Esophagus muscularis mucosa (tissue), 4 donors: ENCODE results near the gene CPS1. TPM values are rescaled to one million over a fixed set of nuclear protein-coding genes. Genes with fewer than 3 reads are reported as not detected.

Experiments
- DNase-seq: peaks from one replicate; pipeline ENCODE4 v3.0.0-alpha.2; 2017; ENCODE audit errors: extremely low spot score
- H3K27ac ChIP-seq, 4 donors: fragments of 200-600 bp; sonication (generic); replicated peaks in 1 of 4; 1 replicate in 3 of 4; 2 replicates in 1 of 4; pipeline ENCODE4 v1.5.1; 2016 to 2019; ENCODE audit warnings: mild to moderate bottlenecking in 1 of 4
- H3K27me3 ChIP-seq, 4 donors: fragments of 200-600 bp; sonication (generic); one replicate each; pipeline versions ENCODE4 v1.5.1 to v1.6.0; 2016 to 2019
- H3K36me3 ChIP-seq, 4 donors: fragments of 200-600 bp; sonication (generic); one replicate each; pipeline ENCODE4 v1.5.1; 2016 to 2019
- H3K4me1 ChIP-seq, 4 donors: fragments of 200-600 bp; sonication (generic); one replicate each; pipeline ENCODE4 v1.5.1; 2016 to 2019
- H3K4me3 ChIP-seq, 4 donors: fragments of 200-600 bp; sonication (generic); 1 replicate in 2 of 4; 2 replicates in 2 of 4; pipeline ENCODE4 v1.5.1; 2016 to 2019; ENCODE audit warnings: mild to moderate bottlenecking in 4 of 4, moderate library complexity in 1 of 4
- H3K9me3 ChIP-seq, 4 donors: fragments of 200-600 bp; sonication (generic); 1 replicate in 3 of 4; 2 replicates in 1 of 4; pipeline ENCODE4 v1.5.1; 2016 to 2019
- CTCF ChIP-seq, 3 experiments: fragments of 200-600 bp in 2 of 3; fragments of 450-650 bp in 1 of 3; sonication (generic) in 2 of 3; IDR thresholded peaks; one replicate each; pipeline ENCODE4 v1.5.1; 2017 to 2019; ENCODE audit warnings: antibody characterized with exemption in 3 of 3, mild to moderate bottlenecking in 2 of 3, moderate library complexity in 1 of 3
- EP300 ChIP-seq: sonication (generic); formaldehyde crosslinking; IDR thresholded peaks from one replicate; pipeline ENCODE4 v1.6.1; 2017; ENCODE audit warnings: antibody characterized with exemption
- POLR2A ChIP-seq: fragments of 450-650 bp; IDR thresholded peaks from one replicate; pipeline ENCODE4 v1.6.1; 2017; ENCODE audit warnings: antibody characterized with exemption, moderate library complexity, mild to moderate bottlenecking, low read depth
- POLR2AphosphoS5 ChIP-seq, 2 donors: sonication (generic); formaldehyde crosslinking; IDR thresholded peaks; one replicate each; pipeline ENCODE4 v1.6.1; 2017; ENCODE audit warnings: antibody characterized with exemption in 2 of 2
- WGBS: methylation state at CpG from one replicate; pipeline ENCODE4 v1.1.5; 2018; 5-methylcytosine and 5-hydroxymethylcytosine counted together
- intact Hi-C: fragments of 100-400 bp; cut with DNase I; formaldehyde crosslinking; loops from one replicate; pipeline ENCODE4 v1.15.1; 2023
- total RNA-seq, 4 donors: library from RNA; depleted of rRNA; stranded (reverse); fragments of >200 nt; gene quantifications; one replicate each; pipeline versions ENCODE4 v1.1.0 to v1.2.1, GENCODE V29; 2016

Gene CPS1
- total RNA-seq, 4 donors from 2014 or later = 1.0 to 2.4 (median 1.6) TPM

- no peak for DNase-seq
- Histone ChIP-seq H3K4me3 (no peak overlapping the region), H3K36me3 (no peaks in the 10 kb centered on the region), H3K27me3 (no peaks in the 10 kb centered on the region), H3K4me1 (no peaks in the 10 kb centered on the region), H3K27ac (no peak overlapping the region), H3K9me3 (peaks cover 0 to 11% (median 3%) of the 10 kb centered on the region in 4 donors)
- intact Hi-C loops = no loop called here
- TF ChIP-seq POLR2AphosphoS5 (IDR thresholded peaks at IDR 0.05) (no peak), EP300 (no peak), CTCF (IDR thresholded peaks at IDR 0.05) (no peak), POLR2A (no peak)
- 89% methylated on average over 1 of the region's 1 CpG for WGBS
Measured at GRCh38 chr2:210657874-210658273, 101.5 kb downstream of the CPS1 start.

- TF ChIP-seq CTCF (IDR thresholded peaks at IDR 0.05) (no peak), EP300 (no peak), POLR2AphosphoS5 (IDR thresholded peaks at IDR 0.05) (no peak), POLR2A (no peak)
- DNase-seq = no peak
- H3K9me3 ChIP-seq = peaks cover 0 to 11% (median 3%) of the 10 kb centered on the region in 4 donors
- intact Hi-C loops = no loop called here
- H3K4me1 ChIP-seq = no peaks in the 10 kb centered on the region
- no peaks in the 10 kb centered on the region for H3K27me3 ChIP-seq
- H3K36me3 ChIP-seq = no peaks in the 10 kb centered on the region
- no peak overlapping the region for H3K4me3 ChIP-seq
- H3K27ac ChIP-seq = no peak overlapping the region
Measured at GRCh38 chr2:210660751-210661150, 104.4 kb downstream of the CPS1 start.

DNA sequence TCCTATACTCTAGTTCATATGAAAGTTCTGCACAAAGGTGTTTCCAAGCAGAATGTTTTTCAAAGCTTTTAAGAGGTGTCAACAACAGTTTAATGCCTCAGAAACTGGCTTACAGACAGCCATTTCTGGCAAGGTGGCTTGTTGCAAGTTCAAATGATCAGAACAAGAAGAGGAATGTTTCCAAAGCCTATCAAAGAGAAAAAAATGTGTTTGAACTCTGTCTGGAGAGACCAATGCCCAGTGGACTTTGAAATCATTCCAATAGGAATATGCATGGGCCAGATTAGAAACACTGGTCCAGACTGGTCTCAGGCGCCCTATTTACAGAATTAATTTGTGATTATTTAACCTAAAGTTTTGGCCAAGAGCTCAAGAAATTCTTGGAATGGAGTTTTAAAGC lies 106.2 kb downstream of the CPS1 start:
- Histone ChIP-seq H3K36me3 (no peaks in the 10 kb centered on the region), H3K4me3 (no peak overlapping the region), H3K27ac (no peak overlapping the region), H3K27me3 (no peaks in the 10 kb centered on the region), H3K4me1 (no peaks in the 10 kb centered on the region), H3K9me3 (peaks cover 0 to 11% (median 3%) of the 10 kb centered on the region in 4 donors)
- DNase-seq = no peak
- WGBS = 39% methylated on average over 1 of the region's 1 CpG
- TF ChIP-seq CTCF (IDR thresholded peaks at IDR 0.05) (no peak), POLR2AphosphoS5 (IDR thresholded peaks at IDR 0.05) (no peak), POLR2A (no peak), EP300 (no peak)
- intact Hi-C loops = no loop called here

DNA sequence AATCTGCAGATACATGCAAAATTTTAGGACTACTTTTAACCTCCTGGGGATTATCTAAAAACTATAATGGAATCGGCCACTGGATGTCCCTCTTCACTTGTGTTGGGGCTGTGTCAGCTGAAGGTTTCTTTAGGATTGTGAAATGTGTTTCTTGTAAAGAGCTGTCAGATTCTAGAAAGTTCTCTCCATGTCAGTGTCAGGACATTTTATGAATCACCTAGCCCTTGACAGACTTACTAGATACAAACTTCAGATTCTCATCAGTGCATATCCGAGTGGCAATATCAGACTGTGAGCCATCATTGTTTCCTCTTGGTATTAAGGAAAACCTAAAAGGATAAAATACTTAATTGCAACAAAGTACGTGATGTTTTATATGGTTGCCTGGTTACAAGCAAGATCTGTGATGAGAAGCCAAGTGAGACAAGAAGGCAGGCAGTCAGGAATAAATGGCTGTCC lies 107.3 kb downstream of the CPS1 start:
- TF ChIP-seq POLR2AphosphoS5 (IDR thresholded peaks at IDR 0.05) (no peak), POLR2A (no peak), CTCF (IDR thresholded peaks at IDR 0.05) (no peak), EP300 (no peak)
- no peaks in the 10 kb centered on the region for H3K27me3 ChIP-seq
- no peak for DNase-seq
- 26% methylated on average over 3 of the region's 3 CpGs for WGBS
- intact Hi-C loops = no loop called here
- no peak overlapping the region for H3K27ac ChIP-seq
- peaks cover 0 to 11% (median 3%) of the 10 kb centered on the region in 4 donors for H3K9me3 ChIP-seq
- H3K4me3 ChIP-seq = no peak overlapping the region
- H3K36me3 ChIP-seq = no peaks in the 10 kb centered on the region
- H3K4me1 ChIP-seq = no peaks in the 10 kb centered on the region

GRCh38 chr2:210667711-210668110 lies 111.3 kb downstream of the CPS1 start:
- intact Hi-C loops = no loop called here
- no peaks in the 10 kb centered on the region for H3K27me3 ChIP-seq
- H3K4me3 ChIP-seq = no peak overlapping the region
- H3K9me3 ChIP-seq = no peaks in the 10 kb centered on the region
- DNase-seq = no peak
- H3K4me1 ChIP-seq = no peaks in the 10 kb centered on the region
- WGBS = 79% methylated on average over 5 of the region's 5 CpGs
- H3K27ac ChIP-seq = no peak overlapping the region
- TF ChIP-seq POLR2AphosphoS5 (IDR thresholded peaks at IDR 0.05) (no peak), POLR2A (no peak), CTCF (IDR thresholded peaks at IDR 0.05) (no peak), EP300 (no peak)
- H3K36me3 ChIP-seq = no peaks in the 10 kb centered on the region
